HG02852 (cell line): ENCODE measurements around the gene KIAA0232.

ENCODE experiments used
- ATAC-seq: cut with Tn5 transposase; IDR thresholded peaks from one replicate; pipeline ENCODE4 v1.9.1; 2021; ENCODE audit warnings: mild to moderate bottlenecking, moderate library complexity; ENCODE audit not compliant: unreplicated experiment

KIAA0232 gene

DNA sequence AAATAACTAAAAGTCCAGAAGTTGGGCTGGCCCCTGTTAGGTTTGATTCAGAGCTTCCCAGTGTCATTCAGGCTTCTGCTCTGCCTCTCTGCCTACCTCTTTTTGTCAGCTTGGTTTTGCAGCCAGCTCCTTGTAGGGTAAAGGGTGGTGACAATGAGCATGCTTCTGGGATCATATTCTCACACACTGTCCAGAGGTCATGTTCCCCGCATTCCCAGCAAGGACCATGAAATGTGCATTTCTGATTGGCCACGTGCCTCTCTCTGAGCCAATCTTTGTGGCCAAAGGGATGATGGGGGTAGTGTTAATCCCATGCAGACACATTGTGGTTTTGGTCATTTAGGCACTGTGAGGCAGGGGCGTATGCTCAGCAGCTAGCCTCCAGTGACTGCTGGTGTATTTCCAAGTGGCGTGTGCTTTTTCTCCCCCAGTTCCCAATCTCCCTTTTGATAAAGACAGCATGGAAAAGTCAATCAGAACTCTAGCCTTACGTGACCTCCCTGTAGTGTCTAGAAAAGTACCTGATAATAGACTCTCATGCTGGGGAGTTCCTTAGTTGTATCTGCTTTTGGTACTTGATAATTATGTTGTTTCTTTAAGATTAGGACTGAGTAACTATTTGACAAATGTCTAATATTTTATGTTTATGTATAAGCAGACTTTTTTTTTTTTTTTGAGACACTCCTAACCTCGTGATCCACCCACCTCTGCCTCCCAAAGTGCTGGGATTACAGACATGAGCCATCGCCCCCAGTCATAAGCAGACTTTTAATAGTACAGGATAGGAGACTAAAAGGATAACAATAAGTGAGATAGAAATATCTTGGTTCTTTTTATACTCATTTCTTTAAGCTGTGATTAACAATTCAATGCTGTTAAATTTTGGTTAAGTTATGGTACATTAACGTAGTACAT is 57.8 kb downstream of the KIAA0232 start:
- no peak for ATAC-seq

- ATAC-seq: no peak
These were observed 62.5 kb downstream of the KIAA0232 start for GRCh38 chr4:6845027-6845426.

GRCh38 chr4:6845574-6845973 is 63.0 kb downstream of the KIAA0232 start:
- ATAC-seq: no peak

DNA sequence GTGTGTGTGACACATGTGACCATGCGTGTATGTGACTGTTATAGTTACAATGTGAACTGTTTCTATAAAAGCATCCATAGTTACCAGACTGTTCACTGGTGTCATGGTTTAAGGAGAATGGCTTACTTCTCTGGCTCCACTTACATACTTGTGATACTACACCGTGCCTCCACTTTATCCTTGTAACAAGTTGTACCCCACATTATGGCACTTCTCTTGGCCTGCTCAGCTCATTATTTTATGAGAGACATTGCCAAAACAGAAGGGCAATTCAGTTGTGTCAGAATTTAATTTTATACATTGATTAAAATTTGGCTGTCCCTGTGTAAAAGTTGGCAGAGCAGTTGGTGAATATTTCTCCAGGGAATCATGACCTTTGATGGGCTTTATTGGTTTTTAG is 64.7 kb downstream of the KIAA0232 start:
- no peak for ATAC-seq

- ATAC-seq: no peak
These were observed 66.3 kb downstream of the KIAA0232 start for GRCh38 chr4:6848717-6849305.

GRCh38 chr4:6849691-6850090 is 67.2 kb downstream of the KIAA0232 start:
- ATAC-seq: no peak

- no peak for ATAC-seq
These were observed 68.9 kb downstream of the KIAA0232 start for GRCh38 chr4:6851431-6851830.

- no peak for ATAC-seq
These were observed 69.4 kb downstream of the KIAA0232 start for GRCh38 chr4:6851962-6852361.

DNA sequence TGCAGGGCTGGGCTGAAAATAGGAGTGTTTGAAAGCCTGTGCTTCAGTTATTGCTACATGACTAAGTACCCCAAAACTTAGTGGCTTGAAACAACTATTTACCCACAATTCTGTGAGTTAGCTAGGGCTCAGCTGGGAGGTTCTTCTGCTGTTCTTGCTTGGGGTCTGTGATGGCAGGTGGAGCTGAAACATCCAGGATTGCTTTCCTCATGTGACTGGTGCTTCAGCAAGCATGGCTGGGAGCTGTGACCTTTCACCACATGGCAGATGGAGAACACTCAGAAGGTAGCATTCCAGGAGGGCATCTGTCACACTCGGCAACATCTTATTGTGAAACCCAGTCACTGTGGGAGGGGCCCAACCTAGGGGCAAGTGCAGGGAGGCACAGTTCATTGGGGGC is 70.1 kb downstream of the KIAA0232 start:
- ATAC-seq: no peak

DNA sequence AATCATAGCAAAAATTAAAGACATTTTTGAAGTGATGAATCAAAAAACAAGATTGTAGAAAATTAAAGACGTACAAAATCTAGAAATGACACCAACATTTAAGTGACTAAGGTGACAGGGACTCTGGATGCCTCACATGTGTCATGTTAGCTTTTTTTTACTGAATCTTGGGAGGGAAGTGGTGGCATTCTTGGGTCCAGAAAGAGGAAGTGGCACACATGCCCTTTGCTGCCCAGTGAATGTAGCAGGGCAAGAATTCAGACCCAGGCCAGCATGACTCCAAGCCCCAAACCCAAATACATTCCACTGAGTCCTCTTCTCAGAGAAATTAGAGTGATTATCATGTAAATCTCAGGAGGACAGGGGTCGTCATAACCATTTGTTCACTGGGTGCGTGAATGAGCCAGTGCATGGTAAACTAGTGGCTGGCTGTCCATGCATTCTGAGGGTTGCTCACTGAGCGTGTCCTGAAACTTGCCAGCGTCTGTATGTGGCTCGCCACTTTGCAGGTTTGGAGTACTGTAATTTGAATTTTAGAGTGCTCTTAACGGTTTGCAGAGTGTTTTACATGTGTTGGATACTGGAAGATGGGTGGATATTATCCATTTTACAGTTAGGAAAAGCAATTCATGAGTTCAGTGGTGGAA is 71.7 kb downstream of the KIAA0232 start:
- no peak for ATAC-seq

DNA sequence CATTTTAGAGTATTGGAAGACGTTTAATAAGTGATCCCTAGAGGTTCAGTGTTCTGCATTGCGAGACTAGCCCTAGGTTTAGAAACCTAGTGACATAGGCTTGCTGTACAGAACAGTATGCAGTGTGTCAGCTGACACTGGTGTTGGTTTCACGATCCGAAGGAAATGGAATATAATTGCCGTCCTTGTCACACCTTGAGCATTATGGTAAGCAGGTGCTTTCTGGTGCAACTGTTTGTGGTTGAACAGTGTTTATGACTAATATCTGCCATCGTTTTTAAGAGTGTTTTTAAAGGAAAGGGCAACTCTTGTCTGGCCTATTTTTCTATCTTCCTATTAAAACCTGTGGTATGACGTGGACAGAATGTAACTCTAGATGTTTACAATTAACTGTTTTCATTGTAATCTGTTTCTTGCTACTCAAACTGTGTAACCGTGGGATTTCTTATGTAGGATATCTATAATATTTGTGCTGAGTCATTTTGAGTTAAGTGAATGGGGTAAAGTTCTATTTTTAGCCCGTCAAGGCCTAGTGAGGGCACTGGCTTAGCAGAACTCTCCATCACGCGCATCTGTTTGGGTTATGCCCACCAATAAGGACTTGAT is 73.3 kb downstream of the KIAA0232 start:
- ATAC-seq: peak; percentile 96

DNA sequence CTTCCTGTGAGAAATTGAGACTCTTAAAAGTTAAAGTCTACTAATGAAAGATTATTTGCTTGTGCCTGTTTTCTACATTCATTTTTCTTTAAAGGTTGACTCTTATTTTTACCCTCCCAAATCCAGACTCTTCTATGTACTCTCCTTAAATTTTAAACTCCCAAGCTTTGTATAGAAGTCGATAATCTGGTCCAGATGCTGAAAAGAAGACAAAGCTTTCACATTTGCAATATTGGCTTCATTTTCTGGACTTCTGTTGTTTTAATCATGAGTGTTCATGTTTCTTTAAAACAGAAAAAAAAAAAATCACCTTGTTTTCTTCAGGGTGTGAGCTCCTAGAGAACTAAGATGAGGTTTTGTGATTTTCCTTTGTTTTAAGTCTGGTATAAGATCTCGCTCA is 73.9 kb downstream of the KIAA0232 start:
- ATAC-seq: no peak

DNA sequence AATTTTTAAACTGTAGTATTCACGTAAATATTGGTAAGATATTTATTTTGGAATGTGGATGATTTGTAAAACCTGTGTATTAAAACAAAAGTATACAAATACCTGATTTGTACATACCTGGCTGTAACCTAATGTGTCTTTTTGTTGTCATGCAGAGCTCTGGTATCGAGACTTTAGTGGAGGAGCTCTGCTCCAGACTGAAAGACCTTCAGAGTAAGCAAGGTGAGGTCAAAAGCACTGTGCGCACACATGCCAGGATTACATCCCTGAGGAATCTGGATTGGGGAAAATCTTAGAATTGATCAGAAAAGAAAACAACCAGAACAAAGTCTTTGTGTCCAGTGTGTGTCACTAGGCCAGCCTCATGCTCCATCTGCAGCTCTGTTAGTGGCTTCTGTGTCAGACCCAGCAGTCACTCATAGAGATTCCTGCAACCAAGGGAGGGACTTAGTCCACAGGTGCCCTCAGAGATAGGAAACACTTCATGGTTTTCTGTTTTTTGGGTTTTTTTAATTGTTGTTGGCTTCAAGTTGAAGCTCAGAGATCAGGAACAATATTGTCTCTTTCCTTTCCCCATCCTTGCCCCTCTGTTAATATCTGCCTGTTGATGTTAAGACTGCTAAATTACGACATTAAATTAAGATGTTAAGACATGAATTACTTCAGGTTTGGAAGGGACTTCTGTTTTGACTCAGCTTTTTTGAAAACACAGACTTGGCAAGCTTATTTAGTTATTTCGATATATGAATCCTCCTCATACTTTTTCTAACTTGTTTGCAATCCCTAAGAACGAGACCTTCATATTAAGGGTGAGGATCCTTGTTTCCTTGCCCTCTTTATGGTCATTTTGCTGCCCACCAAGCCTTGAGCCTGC is 74.7 kb downstream of the KIAA0232 start:
- ATAC-seq: no peak

GRCh38 chr4:6858997-6859396 is 76.5 kb downstream of the KIAA0232 start:
- no peak for ATAC-seq

DNA sequence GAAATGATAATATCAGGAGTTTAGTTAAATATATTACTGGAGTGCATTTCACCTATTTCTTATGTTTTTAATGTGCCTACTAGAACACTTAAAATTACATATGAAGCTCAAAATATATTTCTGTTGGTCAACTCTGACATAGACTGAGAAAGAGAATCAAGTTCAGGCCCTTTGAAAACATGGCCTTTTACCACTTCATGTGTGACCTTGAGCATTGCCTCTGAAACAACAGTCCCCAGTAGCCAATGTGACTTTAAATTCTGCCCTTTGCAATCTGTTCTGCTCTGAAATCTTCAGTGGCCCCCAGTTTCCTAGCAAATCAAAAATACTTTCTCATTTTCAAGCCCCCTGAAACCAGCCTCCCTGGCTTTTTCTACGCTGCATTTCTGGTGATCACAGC is 77.0 kb downstream of the KIAA0232 start:
- ATAC-seq: no peak

GRCh38 chr4:6868386-6868785 is 85.9 kb downstream of the KIAA0232 start:
- ATAC-seq: no peak

DNA sequence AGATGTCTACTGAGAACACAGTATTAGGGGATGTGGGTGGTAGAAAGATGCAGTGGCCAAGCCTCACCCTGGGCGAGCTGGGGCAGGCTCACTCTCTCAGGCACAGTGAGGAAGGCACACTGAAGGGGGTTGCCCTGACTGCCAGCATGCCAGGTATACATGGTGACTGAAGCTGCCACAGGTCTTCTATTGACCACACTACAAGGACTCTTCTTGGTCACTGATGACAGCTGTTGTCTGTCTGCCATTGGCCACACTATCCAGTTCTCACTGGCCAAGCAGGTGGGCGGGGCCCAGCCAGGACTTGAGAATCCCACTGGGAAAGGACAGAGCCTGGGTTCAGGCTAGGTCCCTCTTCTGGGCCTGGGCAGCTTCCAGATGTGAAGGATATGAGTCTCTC is 87.4 kb downstream of the KIAA0232 start:
- ATAC-seq: no peak

- ATAC-seq: no peak
These were observed 90.8 kb downstream of the KIAA0232 start for GRCh38 chr4:6873291-6873690.

GRCh38 chr4:6873792-6874461 is 91.4 kb downstream of the KIAA0232 start:
- no peak for ATAC-seq

- no peak for ATAC-seq
These were observed 92.5 kb downstream of the KIAA0232 start for GRCh38 chr4:6874981-6875380.
